HEK293T (cell line): ENCODE measurements around the gene ARHGAP22.

Source experiments
- FOXK2 ChIP-seq: fragments of 450-650 bp; IDR thresholded peaks from 2 replicates; pipeline ENCODE4 v1.6.1; 2016; ENCODE audit warnings: mild to moderate bottlenecking
- FOXM1 ChIP-seq: fragments of 450-650 bp; IDR thresholded peaks from 2 replicates; pipeline ENCODE4 v1.6.1; 2017; ENCODE audit warnings: mild to moderate bottlenecking, borderline replicate concordance
- SP1 ChIP-seq: fragments of 450-650 bp; IDR thresholded peaks from 2 replicates; pipeline ENCODE4 v1.6.1; 2017

GRCh38 chr10:48450741-48451466, 154.0 kb downstream of the ARHGAP22 start:
- TF ChIP-seq FOXM1 (no peak), FOXK2 (no peak), SP1 (no peak)
